HG03354 (cell line): ENCODE data around the gene ZBTB44.
"Not testable (repeated sequence)": the region's sequence is repeated elsewhere in the genome, so short reads cannot be mapped to it uniquely, and the experiment has no call there.

Source experiments
- ATAC-seq: cut with Tn5 transposase; IDR thresholded peaks from one replicate; pipeline ENCODE4 v1.9.1; 2021; ENCODE audit warnings: mild to moderate bottlenecking; ENCODE audit not compliant: unreplicated experiment, poor library complexity, severe bottlenecking

The ZBTB44 gene

DNA sequence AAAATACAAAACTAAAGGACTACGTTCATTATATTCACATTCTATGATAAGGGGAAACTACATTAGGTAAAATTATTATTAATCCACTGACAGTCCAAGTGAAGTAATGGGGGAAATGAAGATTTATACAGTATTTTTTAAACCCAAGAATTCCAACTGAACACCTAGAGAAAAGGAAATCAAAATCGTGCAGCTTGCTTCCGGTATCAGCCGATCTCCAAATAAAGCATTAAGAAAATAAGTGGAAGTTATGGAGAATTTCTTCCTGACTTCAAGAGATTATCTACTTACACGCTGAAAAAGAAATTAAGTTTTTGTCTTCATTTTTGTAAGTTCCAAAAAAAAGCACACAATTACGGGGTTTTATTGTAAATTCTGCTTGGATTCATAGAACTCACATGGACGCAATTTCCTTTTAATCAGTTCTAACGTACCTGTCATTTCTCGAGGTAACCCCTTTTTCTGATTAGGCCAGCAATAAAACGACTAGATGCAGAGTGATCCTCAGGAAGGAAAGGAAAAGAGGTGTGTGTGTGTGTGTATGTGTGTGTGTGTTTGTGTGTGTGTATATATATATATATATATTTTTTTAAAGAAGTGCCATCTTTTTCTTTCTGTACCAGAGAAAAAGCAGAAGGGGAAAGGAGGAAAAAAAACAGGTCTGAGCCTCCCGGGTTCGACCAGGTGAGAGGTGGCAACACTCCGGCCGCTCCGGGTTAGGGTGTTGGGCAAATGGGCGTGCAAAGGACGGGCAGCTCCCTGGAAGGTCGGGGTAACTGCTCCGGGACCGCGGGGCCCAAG is 1.1 kb downstream of the ZBTB44 start:
- no peak for ATAC-seq

DNA sequence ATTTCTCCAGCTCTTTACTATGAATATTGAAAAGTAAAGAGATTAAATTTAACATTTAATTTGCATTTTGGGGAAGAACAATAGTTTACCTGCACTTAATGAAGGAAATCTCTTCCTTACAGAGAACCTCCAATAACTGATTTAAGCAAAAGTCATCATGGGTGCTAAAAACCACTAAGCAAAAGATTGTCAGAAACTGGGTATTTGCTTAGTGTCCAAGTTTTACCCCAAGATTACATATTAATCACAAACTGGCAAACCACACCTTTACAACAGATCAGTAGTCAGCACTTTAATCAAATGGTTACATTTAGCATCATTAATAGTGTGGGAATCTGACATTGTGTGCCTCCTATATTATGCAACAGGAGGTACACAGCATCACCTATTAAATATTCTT is 2.7 kb downstream of the ZBTB44 start:
- no peak for ATAC-seq

DNA sequence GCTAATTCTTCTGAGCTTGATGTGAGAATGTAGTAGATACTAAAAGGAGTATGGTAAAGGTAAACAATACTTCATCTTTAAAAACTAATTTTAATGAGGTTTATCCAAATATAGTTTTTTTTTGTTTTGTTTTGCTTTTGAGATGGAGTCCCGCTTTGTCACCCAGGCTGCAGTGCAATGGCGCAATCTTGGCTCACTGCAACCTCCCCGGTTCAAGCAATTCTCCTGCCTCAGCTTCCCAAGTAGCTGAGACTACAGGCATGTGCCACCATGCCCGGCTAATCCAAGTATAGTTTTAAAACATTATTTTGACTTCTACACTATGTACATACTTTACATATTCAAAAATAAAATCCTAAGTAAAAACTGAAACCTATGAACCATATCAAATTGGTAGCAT is 4.1 kb downstream of the ZBTB44 start:
- no peak for ATAC-seq

DNA sequence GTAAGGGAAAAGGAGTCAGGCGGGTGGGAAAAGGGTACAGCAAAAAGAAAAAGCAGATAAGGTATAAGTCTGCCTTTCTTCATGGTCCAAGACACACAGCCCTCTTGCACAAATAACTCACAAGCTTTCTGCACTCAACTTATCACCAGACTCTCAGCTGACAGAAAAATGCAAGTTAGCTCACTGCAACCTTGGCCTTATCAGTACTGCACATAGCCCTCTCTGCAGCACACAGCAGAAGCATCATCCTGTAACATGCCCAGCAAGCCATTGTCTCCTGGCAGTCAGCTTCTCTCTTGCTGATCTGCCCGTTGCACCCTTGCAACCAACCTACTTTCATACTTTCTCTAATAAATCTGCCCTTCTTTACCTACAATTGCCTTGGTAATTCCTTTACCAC is 5.8 kb downstream of the ZBTB44 start:
- ATAC-seq = no peak

DNA sequence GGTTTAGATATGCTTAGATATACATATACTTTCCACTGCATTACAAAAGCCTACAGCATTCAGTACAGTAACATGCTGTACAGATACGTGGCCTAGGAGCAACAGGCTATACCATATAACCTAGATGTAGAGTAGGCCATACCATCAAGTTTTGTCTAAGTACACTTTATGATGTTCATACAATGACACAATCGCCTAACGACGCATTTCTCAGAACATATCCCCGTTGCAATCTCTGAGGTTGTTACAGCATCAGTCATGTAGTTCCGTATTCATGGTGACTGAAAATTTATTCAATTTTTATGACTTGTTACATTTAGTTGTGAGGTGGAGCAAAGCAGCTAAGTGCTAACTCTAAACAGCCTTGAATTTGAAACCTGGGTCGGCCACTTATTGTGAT is 6.7 kb downstream of the ZBTB44 start:
- ATAC-seq = no peak

DNA sequence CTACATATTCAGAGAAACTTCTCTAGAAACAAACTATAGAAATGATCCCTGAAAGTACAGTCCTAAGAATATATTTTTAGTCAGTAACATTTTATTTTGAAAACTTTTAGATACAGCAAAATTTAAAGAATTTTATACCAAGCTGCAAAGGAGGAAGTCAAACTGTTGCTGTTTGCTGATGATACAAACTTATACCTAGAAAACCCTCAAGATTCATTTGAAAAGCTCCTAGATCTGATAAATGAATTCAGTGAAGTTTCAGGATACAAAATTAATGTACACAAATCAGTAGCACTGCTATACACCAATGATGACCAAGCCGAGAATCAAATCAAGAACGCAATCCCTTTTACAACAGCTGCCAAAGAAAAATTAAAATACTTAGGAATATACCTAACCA is 10.1 kb downstream of the ZBTB44 start:
- ATAC-seq = no peak

DNA sequence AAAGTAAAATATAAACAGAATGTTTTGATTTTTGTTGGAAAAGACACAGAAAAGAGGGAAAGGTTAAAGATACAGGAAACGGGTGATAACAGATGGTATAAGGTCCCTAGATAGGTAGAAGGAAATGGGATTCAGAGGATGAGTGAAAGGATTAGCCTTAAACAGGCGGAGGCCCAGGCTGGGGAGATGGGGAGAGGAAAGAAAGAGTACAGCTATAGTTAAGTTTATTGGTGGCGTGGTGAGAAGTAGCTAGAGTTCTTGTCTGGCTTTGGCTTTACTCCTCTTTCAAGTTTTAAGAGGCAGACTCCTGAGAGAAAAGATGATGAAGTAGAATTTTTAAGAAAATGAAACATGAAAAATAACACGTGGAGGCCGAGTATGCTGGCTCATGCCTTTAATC is 13.7 kb downstream of the ZBTB44 start:
- no peak for ATAC-seq

DNA sequence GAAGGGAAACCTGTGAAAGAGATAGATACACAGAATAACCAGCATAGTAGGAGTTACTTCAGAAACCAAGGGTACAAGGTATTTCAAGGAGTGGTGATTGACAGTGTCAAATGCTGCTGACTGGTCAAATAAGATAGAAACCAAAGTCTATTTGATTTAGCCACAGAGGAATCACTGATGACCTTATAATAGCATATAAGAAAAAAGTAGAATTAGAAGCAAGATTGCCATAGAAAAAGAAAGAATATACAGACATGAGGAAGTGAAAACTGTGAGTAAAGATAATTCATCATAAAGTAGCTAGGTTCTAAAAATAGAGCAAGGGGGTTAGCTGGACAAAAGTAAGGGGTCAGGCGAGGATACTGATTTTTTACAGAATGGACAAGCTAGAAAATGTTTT is 14.2 kb downstream of the ZBTB44 start:
- ATAC-seq = peak; percentile 72

DNA sequence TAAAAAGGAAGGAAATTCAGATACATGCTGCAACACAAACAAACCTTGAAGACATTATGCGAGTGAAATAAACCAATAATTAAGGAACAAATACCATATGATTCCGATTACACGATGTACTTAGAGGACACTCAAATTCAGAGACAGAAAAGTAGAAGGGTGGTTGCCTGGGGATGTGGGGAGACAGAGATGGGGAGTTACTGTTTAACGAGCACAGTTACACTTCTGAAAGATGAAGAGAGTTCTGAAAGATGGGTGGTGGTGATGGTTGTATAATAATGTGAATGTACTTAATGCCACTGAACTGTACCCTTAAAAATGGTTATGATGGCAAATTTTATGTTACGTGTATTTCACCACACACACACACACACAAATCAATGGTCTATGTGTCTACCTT is 14.7 kb downstream of the ZBTB44 start:
- peak; percentile 58 for ATAC-seq

DNA sequence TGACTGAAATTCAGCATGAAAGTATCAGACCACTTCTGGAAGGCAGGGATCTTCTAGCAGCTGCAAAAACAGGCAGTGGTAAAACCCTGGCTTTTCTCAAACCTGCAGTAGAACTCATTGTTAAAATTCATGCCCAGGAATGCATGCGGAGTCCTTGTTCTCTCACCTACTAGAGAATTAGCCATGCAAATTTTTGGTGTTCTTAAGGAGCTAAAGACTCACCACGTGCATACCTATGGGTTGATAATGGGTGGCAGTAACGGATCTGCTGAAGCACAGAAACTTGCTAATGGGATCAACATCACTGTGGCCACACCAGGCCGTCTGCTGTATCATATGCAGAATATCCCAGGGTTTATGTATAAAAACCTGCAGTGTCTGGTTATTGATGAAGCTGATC is 19.1 kb downstream of the ZBTB44 start:
- ATAC-seq = no peak

DNA sequence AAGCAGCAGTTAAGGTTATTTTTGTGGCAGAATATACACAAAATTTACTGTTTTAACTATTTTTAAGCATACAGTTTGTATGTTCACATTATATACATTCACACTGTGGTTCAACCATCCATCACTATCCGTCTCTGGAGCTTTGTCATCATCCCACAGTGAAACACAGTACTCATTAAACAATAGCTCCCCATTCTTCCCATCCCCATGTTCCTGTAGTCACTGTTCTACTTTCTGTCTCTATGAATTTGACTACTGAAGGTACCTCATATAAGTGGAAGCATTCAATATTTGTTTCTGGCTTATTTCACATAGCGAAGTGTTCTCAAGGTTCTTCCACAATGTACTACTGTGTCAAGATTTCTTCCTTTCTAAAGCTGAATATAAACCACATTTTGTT is 32.6 kb downstream of the ZBTB44 start:
- no peak for ATAC-seq

DNA sequence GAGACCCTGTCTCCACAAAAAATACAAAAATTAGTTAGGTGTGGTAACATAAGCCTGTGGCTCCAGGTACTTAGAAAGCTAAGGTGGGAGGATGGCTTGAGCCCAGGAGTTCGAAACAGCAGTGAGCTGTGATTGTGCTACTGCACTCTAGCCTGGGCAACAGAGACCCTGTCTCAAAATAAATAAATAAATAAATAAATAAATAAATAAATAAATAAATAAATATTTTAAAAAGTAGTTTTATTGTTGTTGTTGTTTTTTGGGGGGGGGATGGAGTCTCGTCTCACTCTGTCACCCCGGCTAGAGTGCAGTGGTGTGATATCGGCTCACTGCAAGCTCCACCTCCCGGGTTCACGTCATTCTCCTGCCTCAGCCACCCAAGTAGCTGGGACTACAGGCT is 33.4 kb downstream of the ZBTB44 start:
- not testable (repeated sequence) for ATAC-seq

DNA sequence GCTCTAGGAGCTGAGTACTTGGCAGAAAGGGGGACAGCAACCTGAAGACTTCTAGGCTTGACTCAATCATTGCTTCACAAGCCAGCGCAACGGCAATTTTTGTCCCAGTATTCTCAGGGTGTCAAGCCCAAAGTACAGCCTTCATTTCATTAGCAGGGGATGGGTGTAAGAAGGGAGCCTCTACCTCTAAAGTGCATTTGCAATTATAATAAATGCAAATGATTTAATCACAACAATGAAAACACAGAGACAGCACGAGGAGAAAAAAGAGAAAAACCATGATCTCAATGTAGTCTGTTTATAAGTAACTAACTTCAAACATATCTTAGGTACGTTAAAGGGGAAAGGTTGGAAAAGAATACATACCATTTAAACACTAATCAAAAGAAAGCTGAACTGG is 34.7 kb downstream of the ZBTB44 start:
- ATAC-seq = no peak

DNA sequence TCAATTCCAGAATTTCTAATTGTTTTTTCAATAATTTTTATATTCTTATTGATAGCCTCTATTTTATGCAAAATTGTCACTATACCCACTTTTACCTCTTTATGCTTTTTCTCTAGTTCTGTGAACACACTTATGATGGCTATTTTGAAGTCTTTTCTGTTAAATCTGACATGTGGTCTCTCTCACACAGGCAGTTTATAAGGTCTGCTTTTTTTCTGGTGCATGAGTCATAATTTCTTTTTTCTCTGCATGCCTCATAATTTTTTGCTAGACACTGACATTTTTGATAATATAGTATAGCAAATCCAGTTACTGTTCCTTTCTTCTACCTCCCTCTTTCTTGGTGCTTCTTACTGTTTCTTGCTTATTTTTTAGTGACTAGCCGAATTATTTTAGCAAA is 36.0 kb downstream of the ZBTB44 start:
- ATAC-seq = no peak

DNA sequence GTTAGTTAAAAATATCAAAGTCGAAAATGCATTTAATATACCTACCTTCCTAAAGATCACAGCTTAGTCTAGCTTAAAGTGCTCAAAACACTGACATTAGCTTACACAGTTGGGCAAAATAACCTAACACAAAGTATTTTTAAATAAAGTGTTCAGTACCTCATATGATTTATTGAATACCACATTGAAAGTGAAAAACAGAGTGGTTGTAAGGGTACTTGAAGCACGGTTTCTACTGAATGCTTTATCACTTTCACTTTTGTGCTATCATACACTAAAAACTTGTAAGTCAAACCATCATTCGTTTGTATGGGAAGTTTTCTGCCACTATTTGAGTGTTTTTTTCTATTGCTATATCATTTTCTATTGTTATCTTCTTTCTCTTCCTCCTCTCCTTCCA is 36.6 kb downstream of the ZBTB44 start:
- ATAC-seq = peak; percentile 71

DNA sequence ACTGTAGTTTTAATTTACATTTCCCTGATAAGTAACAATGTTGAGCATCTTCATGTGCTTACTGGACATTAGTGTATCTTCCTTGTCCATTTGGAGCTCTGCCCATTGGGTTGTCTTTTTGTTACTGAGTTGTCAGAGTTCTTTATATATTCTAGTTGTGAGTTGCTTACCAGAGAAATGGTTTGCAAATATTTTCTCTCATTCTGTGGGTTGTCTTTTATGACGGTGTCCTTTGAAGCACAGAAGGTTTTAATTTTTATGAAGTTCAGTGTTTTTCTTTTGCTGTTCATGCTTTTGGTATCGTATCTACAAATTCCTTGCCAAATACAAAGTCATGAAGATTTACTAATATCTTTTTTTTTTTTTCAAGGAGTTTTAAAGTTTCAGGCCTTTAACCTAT is 42.4 kb downstream of the ZBTB44 start:
- no peak for ATAC-seq

DNA sequence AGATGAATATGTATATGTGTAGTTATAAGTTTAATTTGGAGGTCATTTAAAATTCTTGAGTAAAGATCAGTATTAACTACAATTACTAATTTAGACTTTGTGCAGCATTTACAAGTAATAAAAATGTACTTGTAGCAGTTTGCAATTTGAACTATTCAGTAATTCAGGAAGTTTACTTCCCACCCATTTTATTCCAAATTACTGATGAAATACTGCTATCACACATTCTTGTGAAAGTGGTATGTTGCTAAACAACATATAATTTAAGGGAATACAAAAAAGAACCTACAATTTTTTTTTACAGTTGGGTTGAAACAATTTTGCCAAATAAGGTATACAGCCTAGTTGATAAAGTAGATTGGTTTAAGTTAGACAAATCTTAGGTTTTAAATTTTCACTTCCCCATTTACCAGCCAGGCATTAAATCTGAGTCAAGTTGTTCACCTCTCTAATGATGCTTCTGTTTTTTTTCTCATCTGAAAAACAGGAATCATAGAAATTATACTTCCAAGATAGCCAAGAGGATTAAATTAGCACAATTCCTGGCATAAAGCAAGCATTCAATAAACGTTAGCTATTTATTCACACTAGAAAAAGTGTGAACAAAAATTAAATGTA is 45.3 kb downstream of the ZBTB44 start:
- ATAC-seq = peak; percentile 90

DNA sequence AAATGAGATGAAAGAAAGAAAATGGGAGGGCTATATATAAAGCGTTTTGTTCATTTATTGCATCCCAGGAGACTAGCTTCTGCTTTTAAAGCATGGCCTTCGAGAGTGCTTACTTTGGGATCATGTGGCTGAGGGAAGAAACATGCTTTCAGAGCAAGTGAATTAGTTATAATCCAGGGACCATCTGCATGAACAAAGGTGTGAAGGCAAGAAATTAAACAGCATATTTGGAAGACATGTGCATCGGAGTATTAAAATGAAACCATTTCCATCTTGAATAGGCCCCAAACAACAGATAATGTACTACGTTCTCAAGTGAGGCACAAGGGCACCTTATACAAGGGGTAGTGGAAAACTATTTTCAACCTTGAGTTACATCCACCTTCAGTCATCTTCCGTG is 51.4 kb downstream of the ZBTB44 start:
- ATAC-seq = no peak

DNA sequence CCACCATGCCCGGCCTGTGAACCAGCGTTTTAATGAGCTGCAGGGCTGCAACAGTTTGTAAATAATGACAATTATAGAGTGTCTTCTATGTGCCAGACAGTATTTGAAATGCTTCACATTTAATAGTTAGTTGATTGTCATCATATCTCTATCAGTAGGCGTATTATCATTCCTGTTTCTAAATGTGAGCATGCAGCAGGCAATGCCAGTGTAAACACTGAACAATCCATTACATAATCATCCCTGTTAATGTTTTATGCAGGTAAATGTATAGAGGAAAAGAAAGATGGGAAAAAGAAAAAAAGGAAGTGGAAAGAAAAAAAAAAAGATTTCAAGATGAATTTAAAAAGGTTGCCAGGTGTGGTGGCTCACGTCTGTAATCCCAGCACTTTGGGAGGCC is 52.3 kb downstream of the ZBTB44 start:
- no peak for ATAC-seq

DNA sequence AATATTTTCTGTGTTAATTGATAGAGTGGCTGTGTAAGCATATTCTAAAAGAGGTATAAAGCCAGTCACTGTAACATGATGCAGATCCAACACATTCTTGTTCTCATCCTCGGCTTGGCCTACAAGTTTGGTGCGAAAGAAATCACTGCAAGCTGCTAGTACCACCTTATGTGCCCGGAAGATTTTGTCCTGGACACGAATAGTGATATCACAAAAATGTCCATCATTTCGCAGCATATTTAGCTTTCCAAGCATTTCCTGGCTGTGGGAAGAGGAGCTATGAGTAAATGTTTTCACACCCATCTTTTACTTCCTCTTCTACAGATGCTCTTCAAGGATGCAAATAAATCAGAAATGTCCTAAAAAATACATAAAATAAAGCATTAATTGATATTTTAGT is 53.1 kb downstream of the ZBTB44 start:
- no peak for ATAC-seq

DNA sequence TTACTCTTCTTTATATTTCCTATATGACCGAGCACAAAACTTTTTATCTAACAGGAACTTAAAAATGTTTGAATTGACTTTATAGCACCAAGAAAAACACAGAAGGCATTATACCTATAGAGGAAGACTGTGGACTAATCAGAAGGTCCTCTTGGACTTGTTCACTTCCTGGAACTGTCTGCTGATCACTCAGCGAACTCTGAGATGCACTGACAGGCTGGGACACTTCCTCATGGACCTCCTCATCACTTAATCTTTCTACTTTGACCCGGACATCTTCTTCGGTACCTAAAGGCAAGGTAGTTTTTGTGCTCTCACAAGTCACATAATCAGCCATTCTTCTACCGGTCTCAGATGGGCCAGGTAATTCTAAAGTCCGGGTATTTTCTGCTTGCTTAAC is 54.0 kb downstream of the ZBTB44 start:
- ATAC-seq = no peak
